Stimulated activated CD4-positive, alpha-beta T cell treated with anti-CD3 and anti-CD28 coated beads, Interleukin-1b, Interleukin-23, amount 100 ng/mL, for 24 hours (primary cell): ENCODE data around the gene CH25H.

Experiments used
- DNase-seq, 4 experiments: peaks; one replicate each; pipeline ENCODE4 v3.0.0-alpha.2; 2020; ENCODE audit warnings: low read depth in 4 of 4, low spot score in 1 of 4

Gene CH25H

DNA sequence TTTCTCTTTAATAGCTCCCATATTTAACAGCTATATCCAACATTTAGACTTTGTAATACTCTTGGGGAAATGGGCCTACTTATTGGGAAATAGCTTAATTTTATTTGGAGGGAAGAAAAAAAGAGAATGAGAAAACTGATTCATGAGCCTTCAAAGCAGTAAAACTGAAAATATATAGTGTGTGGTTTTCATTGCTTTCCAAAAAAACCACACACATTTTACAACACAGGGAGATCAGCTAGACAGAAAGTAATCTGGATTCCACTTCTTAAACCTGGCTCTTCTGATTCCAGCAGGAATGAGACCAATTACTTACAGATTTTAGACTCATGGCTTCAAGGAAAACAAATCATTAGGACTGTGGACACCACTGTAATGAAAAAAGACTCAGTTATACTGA lies 48.7 kb downstream of the CH25H start:
- no peak for DNase-seq

DNA sequence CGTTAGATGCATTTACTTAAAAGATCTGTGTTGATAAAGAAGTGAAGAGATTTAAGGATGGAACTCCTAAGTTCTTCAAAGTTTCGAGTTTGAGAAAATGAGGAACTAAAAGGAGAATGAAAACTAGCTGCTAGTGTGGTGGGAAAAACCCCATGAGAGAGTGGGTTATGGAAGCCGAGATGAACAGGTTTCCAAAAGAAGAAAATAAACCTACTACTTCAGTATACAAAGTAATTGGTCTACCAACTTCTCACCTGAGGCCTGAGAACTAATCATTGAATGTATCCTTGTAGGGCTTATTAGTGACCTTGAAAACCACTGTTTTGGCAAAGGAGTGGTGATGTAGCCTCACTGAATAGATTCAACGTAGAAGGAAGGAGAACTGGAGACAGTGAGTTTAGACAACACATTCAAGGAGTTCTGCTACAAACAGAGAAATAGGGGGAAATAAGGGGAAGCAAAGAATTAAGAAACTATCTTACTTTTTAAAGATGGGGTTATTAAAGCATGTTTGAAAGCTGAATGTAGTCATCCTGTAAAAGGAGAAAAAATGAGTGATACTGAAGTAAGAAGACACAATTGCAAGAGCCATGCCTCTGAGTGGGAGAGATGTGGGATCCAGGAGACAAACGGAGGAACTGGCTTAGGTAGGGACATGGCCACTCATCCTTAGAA lies 50.8 kb downstream of the CH25H start:
- no peak for DNase-seq
